ENCODE data around the gene EIF3A.

EIF3A gene

GRCh38 chr10:119022846-119023552, 57.6 kb downstream of the EIF3A start:
- in situ Hi-C loops (cut with HindIII; ENCODE audit: low sequenced_read_pairs), result no loop called here

GRCh38 chr10:119020627-119020946, 60.0 kb downstream of the EIF3A start:
- in situ Hi-C loops (cut with HindIII; ENCODE audit: low sequenced_read_pairs), result no loop called here

- in situ Hi-C loops (cut with HindIII; ENCODE audit: low sequenced_read_pairs), result no loop called here
Measured at GRCh38 chr10:119007211-119007574, 73.4 kb downstream of the EIF3A start.

GRCh38 chr10:119006451-119007210, 74.0 kb downstream of the EIF3A start:
- in situ Hi-C loops (cut with HindIII; ENCODE audit: low sequenced_read_pairs), result no loop called here

GRCh38 chr10:119005362-119006043, 75.1 kb downstream of the EIF3A start:
- in situ Hi-C loops (cut with HindIII; ENCODE audit: low sequenced_read_pairs), result no loop called here

GRCh38 chr10:119003572-119004289, 76.9 kb downstream of the EIF3A start:
- in situ Hi-C loops (cut with HindIII; ENCODE audit: low sequenced_read_pairs), result no loop called here

GRCh38 chr10:119001717-119002500, 78.7 kb downstream of the EIF3A start:
- in situ Hi-C loops (cut with HindIII; ENCODE audit: low sequenced_read_pairs), result no loop called here

- in situ Hi-C loops (cut with HindIII; ENCODE audit: low sequenced_read_pairs), result no loop called here
Measured at GRCh38 chr10:118998183-118998582, 82.4 kb downstream of the EIF3A start.

GRCh38 chr10:118997379-118997778, 83.2 kb downstream of the EIF3A start:
- in situ Hi-C loops (cut with HindIII; ENCODE audit: low sequenced_read_pairs), result no loop called here

- in situ Hi-C loops (cut with HindIII; ENCODE audit: low sequenced_read_pairs), result no loop called here
Measured at GRCh38 chr10:118995739-118996138, 84.9 kb downstream of the EIF3A start.

- in situ Hi-C loops (cut with HindIII; ENCODE audit: low sequenced_read_pairs), result no loop called here
Measured at GRCh38 chr10:118994321-118994720, 86.3 kb downstream of the EIF3A start.

GRCh38 chr10:118993214-118993613, 87.4 kb downstream of the EIF3A start:
- in situ Hi-C loops (cut with HindIII; ENCODE audit: low sequenced_read_pairs), result no loop called here

- in situ Hi-C loops (cut with HindIII; ENCODE audit: low sequenced_read_pairs), result no loop called here
Measured at GRCh38 chr10:118992496-118992895, 88.1 kb downstream of the EIF3A start.

- in situ Hi-C loops (cut with HindIII; ENCODE audit: low sequenced_read_pairs), result no loop called here
Measured at GRCh38 chr10:118990326-118990725, 90.3 kb downstream of the EIF3A start.

- in situ Hi-C loops (cut with HindIII; ENCODE audit: low sequenced_read_pairs), result no loop called here
Measured at GRCh38 chr10:118986815-118987790, 93.5 kb downstream of the EIF3A start.

GRCh38 chr10:118985576-118985975, 95.0 kb downstream of the EIF3A start:
- in situ Hi-C loops (cut with HindIII; ENCODE audit: low sequenced_read_pairs), result no loop called here

Measured in endothelial cell of hepatic sinusoid (primary cell).